Subcutaneous adipose tissue (tissue), 4 donors: ENCODE data around the gene PLCD1. TPM values are rescaled to one million over a fixed set of nuclear protein-coding genes. Genes with fewer than 3 reads are reported as not detected.

Source experiments
- total RNA-seq, 4 donors: library from RNA; depleted of rRNA; stranded (reverse); fragments of >200 nt; gene quantifications; one replicate each; pipeline ENCODE4 v1.1.0, GENCODE V29; 2016
- TF ChIP-seq, protein P1 (sequence below): fragments of 450-650 bp; IDR thresholded peaks from one replicate; pipeline ENCODE4 v1.5.1; 2016; ENCODE audit warnings: low read depth, mild to moderate bottlenecking, control low read depth, antibody characterized with exemption, moderate library complexity

The PLCD1 gene
- total RNA-seq, 4 donors from 2014 or later: 17.4 to 34.8 (median 25.2) TPM

DNA sequence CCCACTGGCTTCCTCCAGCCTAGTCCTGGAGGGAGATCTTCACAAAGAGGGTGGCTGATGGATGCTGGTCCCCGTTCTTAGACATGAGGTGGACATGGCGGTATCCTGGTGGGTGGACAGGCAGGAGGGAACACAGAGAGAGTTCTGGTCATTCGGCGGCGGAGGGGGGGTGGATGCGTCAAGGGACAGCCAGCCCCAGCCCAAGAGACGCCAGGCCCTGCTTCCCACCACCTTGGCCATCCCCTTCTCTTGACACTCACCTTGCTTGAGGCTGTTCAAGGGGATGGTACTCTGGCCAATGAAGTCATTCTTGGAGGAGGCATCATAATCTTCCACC lies 21.7 kb downstream of the PLCD1 start:
- TF ChIP-seq, protein P1, sequence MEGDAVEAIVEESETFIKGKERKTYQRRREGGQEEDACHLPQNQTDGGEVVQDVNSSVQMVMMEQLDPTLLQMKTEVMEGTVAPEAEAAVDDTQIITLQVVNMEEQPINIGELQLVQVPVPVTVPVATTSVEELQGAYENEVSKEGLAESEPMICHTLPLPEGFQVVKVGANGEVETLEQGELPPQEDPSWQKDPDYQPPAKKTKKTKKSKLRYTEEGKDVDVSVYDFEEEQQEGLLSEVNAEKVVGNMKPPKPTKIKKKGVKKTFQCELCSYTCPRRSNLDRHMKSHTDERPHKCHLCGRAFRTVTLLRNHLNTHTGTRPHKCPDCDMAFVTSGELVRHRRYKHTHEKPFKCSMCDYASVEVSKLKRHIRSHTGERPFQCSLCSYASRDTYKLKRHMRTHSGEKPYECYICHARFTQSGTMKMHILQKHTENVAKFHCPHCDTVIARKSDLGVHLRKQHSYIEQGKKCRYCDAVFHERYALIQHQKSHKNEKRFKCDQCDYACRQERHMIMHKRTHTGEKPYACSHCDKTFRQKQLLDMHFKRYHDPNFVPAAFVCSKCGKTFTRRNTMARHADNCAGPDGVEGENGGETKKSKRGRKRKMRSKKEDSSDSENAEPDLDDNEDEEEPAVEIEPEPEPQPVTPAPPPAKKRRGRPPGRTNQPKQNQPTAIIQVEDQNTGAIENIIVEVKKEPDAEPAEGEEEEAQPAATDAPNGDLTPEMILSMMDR: no peak

DNA sequence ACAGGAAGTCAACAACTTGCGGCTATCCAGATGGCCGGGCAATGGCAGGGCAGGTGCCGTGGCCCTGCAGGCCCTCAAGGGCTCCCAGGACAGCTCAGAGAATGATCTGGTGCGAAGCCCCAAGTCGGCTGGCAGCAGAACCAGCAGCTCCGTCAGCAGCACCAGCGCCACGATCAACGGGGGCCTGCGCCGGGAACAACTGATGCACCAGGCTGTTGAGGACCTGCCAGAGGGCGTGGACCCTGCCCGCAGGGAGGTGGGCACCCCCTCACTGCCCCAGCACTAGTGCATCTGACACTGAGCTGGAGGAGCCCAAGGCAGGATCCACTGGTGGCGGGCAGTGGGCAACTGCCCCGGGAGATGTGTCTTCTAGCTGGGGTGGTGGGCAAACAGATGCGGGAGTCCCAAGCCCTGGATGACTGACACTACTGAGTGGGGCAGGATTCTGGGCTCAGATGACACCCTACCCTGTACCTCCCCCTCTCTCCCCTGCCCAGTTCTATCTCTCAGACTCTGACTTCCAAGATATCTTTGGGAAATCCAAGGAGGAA lies 22.9 kb downstream of the PLCD1 start:
- TF ChIP-seq, protein P1: no peak

DNA sequence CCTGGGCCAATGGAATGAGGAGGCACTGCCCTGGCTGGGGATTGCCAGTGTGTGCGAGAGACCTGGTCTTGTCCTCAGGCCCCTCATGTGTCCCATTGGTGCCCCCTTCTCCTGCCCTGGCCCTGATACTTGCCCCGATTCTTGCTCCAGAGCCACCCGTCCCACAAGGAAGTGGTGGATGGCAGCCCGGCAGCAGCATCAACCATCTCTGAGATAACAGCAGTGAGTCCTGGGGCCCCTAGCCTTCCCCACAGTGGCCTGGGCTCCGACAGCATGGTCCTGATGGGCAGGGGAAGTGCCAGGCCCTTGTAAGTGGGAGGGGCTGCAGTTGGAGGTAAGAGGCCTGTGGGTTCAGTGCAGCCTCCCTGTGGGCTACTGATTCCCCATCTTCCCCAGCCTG lies 23.4 kb downstream of the PLCD1 start:
- TF ChIP-seq, protein P1: no peak

DNA sequence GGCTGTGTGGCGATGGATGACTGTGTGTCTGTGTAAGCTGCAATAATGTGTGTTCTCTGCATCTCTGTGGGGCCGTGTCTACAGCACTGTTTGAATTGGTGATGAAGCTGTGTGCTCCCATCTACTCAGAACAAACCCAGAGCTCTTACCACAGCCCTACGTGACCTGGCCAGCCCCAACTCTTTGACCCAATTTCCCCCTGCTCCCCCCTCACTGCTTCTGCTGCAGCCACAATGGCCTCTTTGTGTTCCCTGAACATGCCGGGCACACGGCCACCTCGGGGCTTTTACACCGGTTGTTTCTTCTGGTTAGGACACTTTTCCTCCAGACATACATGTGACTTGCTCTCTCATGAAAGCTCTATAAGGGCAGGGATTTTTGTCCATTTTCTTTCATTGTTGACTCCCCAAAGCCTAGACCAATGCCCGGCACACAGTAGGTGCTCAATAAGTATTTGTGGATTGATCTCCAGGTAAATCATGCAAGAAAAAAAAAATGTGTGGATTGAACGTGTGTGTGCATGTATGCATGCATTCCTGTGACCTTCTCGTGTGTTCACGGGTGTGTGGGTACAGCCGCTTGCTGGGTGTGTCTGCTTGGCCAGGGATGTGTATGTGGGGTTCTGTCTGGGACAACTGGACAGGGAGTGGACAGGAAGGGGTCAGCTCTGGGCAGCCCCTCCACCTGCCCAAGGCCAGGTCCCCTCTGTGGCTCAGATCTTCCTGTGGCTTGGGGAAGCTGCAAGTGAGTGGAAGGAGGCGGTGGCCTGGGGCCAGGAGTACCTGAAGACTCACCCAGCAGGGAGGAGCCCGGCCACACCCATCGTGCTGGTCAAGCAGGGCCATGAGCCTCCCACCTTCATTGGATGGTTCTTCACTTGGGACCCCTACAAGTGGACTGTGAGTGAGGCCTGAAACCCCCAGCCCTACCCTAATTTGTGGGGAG lies 24.1 kb downstream of the PLCD1 start:
- TF ChIP-seq, protein P1: no peak

DNA sequence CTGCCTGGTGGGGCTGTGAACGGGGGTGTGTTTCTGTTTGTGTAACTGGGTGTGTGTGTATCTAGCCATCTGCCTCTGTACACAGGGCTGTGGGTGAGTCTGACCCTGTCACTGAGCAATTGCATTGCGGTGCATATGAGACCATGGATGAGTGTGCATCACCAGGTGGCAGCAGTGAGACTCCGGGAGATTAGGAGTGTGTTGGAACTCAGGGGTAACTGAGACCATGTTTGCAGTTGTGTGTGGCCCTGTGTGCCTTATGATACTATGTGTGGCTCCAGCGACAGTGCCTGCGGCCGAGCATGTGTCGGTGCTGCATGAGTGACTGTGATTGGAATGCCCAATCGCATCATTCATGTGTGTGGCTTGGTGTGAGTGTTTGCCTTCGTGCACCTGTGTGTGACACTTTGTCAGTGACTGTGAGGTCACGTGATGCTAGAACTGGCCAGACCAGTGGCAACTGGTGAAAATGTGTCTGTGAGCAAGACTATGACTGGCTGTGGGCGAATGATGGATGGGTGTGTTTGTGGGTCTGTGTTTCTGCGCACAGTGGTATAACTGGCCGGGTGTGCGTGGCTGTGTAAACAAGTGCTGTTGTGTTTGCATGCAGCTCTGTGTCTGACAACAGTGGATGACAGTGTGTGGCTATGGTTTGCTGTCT lies 24.9 kb downstream of the PLCD1 start:
- TF ChIP-seq, protein P1: no peak

DNA sequence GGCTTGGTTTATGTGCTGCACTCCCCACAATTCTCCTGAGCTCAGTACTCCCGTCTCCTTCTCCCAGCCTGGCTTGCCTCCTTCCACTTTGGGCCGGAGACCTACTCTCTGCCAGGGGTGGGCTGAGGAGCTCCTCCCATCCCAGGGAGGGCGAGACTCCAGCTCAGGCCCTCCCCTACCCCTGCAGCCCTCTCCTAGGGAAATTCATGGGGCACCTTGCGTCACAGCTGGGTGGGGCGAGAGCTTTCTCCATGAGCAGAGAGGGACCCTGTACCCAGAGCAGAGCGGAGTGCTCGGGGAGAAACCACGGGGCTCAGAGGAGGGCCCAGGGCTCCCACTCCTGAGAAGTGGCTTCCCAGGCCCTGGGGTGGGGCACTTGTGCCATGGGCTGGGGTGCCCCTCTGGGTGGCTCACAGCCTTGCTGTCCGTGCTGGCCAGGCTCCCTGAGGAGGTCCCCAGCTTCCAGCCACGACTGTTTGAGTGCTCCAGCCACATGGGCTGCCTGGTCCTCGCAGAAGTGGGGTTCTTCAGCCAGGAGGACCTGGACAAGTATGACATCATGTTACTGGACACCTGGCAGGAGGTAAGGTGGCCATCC lies 25.5 kb downstream of the PLCD1 start:
- TF ChIP-seq, protein P1: no peak

DNA sequence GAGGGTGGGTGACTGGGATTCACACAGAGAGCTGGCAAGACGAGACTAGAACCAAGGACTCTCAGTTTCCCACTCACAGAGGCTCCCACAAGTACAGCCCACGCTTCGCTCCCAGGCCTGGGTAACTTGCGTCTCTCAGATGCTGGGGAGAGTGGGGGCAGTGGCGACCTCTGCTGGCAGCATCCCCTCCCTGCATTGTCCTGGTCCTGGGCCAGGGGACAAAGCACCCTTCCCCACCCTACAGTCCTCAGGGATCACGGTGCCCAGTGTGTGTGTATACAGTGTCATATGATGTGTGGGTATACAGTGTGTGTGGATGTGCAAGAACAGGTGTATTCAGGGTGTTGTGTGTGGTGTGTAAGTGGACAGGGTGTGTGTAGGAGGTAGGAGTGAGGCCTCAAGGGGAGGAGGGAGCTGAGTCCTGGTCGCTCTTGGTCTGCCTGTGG lies 26.0 kb downstream of the PLCD1 start:
- TF ChIP-seq, protein P1: no peak
